ENCODE results near the gene GNE.
"Not testable (repeated sequence)": the region's sequence is repeated elsewhere in the genome, so short reads cannot be mapped to it uniquely, and the experiment has no call there.

GNE gene

GRCh38 chr9:36248061-36248460 lies 10.2 kb downstream of the GNE start:
- not testable (repeated sequence) for DNase-seq (ENCODE audit: low read depth); H3K4me3 ChIP-seq (ENCODE audit: low read length)
- peak; percentile 28 for TF ChIP-seq CTCF (conservative IDR thresholded peaks at IDR 0.05; ENCODE audit: low read depth, low read length)

- no peak for TF ChIP-seq CTCF (conservative IDR thresholded peaks at IDR 0.05; ENCODE audit: low read depth, low read length)
- no peak for DNase-seq (ENCODE audit: low read depth)
- H3K4me3 ChIP-seq (ENCODE audit: low read length) = no peak overlapping the region
Measured at GRCh38 chr9:36247356-36247755, 10.9 kb downstream of the GNE start.

- TF ChIP-seq CTCF (conservative IDR thresholded peaks at IDR 0.05; ENCODE audit: low read depth, low read length) = no peak
- H3K4me3 ChIP-seq (ENCODE audit: low read length) = no peak overlapping the region
- DNase-seq (ENCODE audit: low read depth) = no peak
Measured at GRCh38 chr9:36245906-36246305, 12.3 kb downstream of the GNE start.

- not testable (repeated sequence) for H3K4me3 ChIP-seq (ENCODE audit: low read length); DNase-seq (ENCODE audit: low read depth)
Measured at GRCh38 chr9:36239675-36240074, 18.6 kb downstream of the GNE start.

GRCh38 chr9:36239205-36239604 lies 19.0 kb downstream of the GNE start:
- H3K4me3 ChIP-seq (ENCODE audit: low read length); DNase-seq (ENCODE audit: low read depth): not testable (repeated sequence)

- TF ChIP-seq CTCF (conservative IDR thresholded peaks at IDR 0.05; ENCODE audit: low read depth, low read length) = no peak
- H3K4me3 ChIP-seq (ENCODE audit: low read length) = no peak overlapping the region
- DNase-seq (ENCODE audit: low read depth) = no peak
Measured at GRCh38 chr9:36237230-36237629, 21.0 kb downstream of the GNE start.

- no peak for TF ChIP-seq CTCF (conservative IDR thresholded peaks at IDR 0.05; ENCODE audit: low read depth, low read length)
Measured at GRCh38 chr9:36222449-36222848, 35.8 kb downstream of the GNE start.

GRCh38 chr9:36221667-36222066 lies 36.6 kb downstream of the GNE start:
- H3K4me3 ChIP-seq (ENCODE audit: low read length) = no peak overlapping the region
- TF ChIP-seq CTCF (conservative IDR thresholded peaks at IDR 0.05; ENCODE audit: low read depth, low read length) = no peak
- no peak for DNase-seq (ENCODE audit: low read depth)

More at GRCh38 chr9:36222449-36222848, 35.8 kb downstream of the GNE start:
- DNase-seq (ENCODE audit: low read depth) = no peak
- no peak overlapping the region for H3K4me3 ChIP-seq (ENCODE audit: low read length)

All from retinal pigment epithelial cell (primary cell).